GM18861 (cell line): ENCODE data around the gene ASB6.
"Not testable (repeated sequence)": the region's sequence is repeated elsewhere in the genome, so short reads cannot be mapped to it uniquely, and the experiment has no call there.

Experiments used
- ATAC-seq: cut with Tn5 transposase; IDR thresholded peaks from one replicate; pipeline ENCODE4 v1.9.1; 2021; ENCODE audit not compliant: unreplicated experiment

Gene ASB6

GRCh38 chr9:129644902-129645301 is 3.0 kb upstream of the ASB6 start:
- no peak for ATAC-seq

GRCh38 chr9:129644365-129644764 is 2.4 kb upstream of the ASB6 start:
- no peak for ATAC-seq

GRCh38 chr9:129643706-129644105 is 1.8 kb upstream of the ASB6 start:
- ATAC-seq, result no peak

GRCh38 chr9:129640871-129641749 is 841 bp downstream of the ASB6 start:
- no peak for ATAC-seq

- ATAC-seq, result no peak
Measured at GRCh38 chr9:129640086-129640870, 1.7 kb downstream of the ASB6 start.

GRCh38 chr9:129639756-129640085 is 2.2 kb downstream of the ASB6 start:
- no peak for ATAC-seq

GRCh38 chr9:129639034-129639630 is 2.8 kb downstream of the ASB6 start:
- ATAC-seq, result no peak

- ATAC-seq, result no peak
Measured at GRCh38 chr9:129637673-129638439, 4.1 kb downstream of the ASB6 start.

- no peak for ATAC-seq
Measured at GRCh38 chr9:129637102-129637501, 4.8 kb downstream of the ASB6 start.

- ATAC-seq, result not testable (repeated sequence)
Measured at GRCh38 chr9:129636343-129636742, 5.6 kb downstream of the ASB6 start.

GRCh38 chr9:129635099-129636065 is 6.6 kb downstream of the ASB6 start:
- ATAC-seq, result no peak

GRCh38 chr9:129633848-129634247 is 8.1 kb downstream of the ASB6 start:
- ATAC-seq, result no peak

- no peak for ATAC-seq
Measured at GRCh38 chr9:129633207-129633606, 8.7 kb downstream of the ASB6 start.

- ATAC-seq, result no peak
Measured at GRCh38 chr9:129632460-129632859, 9.5 kb downstream of the ASB6 start.

GRCh38 chr9:129631674-129632129 is 10.2 kb downstream of the ASB6 start:
- ATAC-seq, result no peak

GRCh38 chr9:129630967-129631673 is 10.8 kb downstream of the ASB6 start:
- ATAC-seq, result no peak

GRCh38 chr9:129629251-129629820 is 12.6 kb downstream of the ASB6 start:
- no peak for ATAC-seq

GRCh38 chr9:129628709-129629108 is 13.2 kb downstream of the ASB6 start:
- ATAC-seq, result no peak
